Stimulated activated CD8-positive, alpha-beta memory T cell treated with anti-CD3 and anti-CD28 coated beads, Interleukin-2, amount 100 ng/mL, for 1 hour (primary cell): ENCODE measurements around the gene FOXN3.

Source experiments
- DNase-seq, 2 donors: peaks; one replicate each; pipeline ENCODE4 v3.0.0-alpha.2; 2020; ENCODE audit warnings: low read depth in 2 of 2

Gene FOXN3

GRCh38 chr14:89359477-89360222 lies 57.4 kb downstream of the FOXN3 start:
- DNase-seq = no peak

GRCh38 chr14:89357655-89358297 lies 59.3 kb downstream of the FOXN3 start:
- no peak for DNase-seq

- DNase-seq = no peak
Measured at GRCh38 chr14:89356927-89357326, 60.1 kb downstream of the FOXN3 start.

- no peak for DNase-seq
Measured at GRCh38 chr14:89356496-89356895, 60.5 kb downstream of the FOXN3 start.

- DNase-seq = no peak
Measured at GRCh38 chr14:89353766-89354113, 63.3 kb downstream of the FOXN3 start.

- no peak for DNase-seq
Measured at GRCh38 chr14:89352976-89353765, 63.9 kb downstream of the FOXN3 start.

- no peak for DNase-seq
Measured at GRCh38 chr14:89351516-89352404, 65.3 kb downstream of the FOXN3 start.

GRCh38 chr14:89351221-89351515 lies 65.9 kb downstream of the FOXN3 start:
- no peak for DNase-seq

- DNase-seq = no peak
Measured at GRCh38 chr14:89350152-89350551, 66.9 kb downstream of the FOXN3 start.

GRCh38 chr14:89349171-89350008 lies 67.6 kb downstream of the FOXN3 start:
- DNase-seq = no peak

GRCh38 chr14:89348722-89349121 lies 68.3 kb downstream of the FOXN3 start:
- no peak for DNase-seq

GRCh38 chr14:89347885-89348284 lies 69.1 kb downstream of the FOXN3 start:
- DNase-seq = no peak

GRCh38 chr14:89344920-89345254 lies 72.1 kb downstream of the FOXN3 start:
- no peak for DNase-seq

- DNase-seq = no peak
Measured at GRCh38 chr14:89343356-89343755, 73.7 kb downstream of the FOXN3 start.

GRCh38 chr14:89342049-89342448 lies 75.0 kb downstream of the FOXN3 start:
- no peak for DNase-seq

GRCh38 chr14:89340200-89341181 lies 76.5 kb downstream of the FOXN3 start:
- DNase-seq = no peak

GRCh38 chr14:89339579-89339978 lies 77.5 kb downstream of the FOXN3 start:
- no peak for DNase-seq

- DNase-seq = no peak
Measured at GRCh38 chr14:89339158-89339557, 77.9 kb downstream of the FOXN3 start.

- DNase-seq = no peak
Measured at GRCh38 chr14:89336338-89336737, 80.7 kb downstream of the FOXN3 start.

GRCh38 chr14:89332031-89332430 lies 85.0 kb downstream of the FOXN3 start:
- DNase-seq = no peak
